GM15510 (cell line): ENCODE results near the gene SLC4A5.

Experiments
- POLR2A ChIP-seq: IDR thresholded peaks from 3 replicates; pipeline ENCODE4 v1.6.1; 2011; ENCODE audit warnings: borderline replicate concordance; ENCODE audit not compliant: insufficient read length; ENCODE audit errors: extremely low read depth

SLC4A5 gene

GRCh38 chr2:74221604-74222299 lies 121.5 kb downstream of the SLC4A5 start:
- no peak for TF ChIP-seq POLR2A

- no peak for TF ChIP-seq POLR2A
These were observed 122.1 kb downstream of the SLC4A5 start for GRCh38 chr2:74221091-74221490.

GRCh38 chr2:74219846-74220486 lies 123.2 kb downstream of the SLC4A5 start:
- TF ChIP-seq POLR2A: no peak

- TF ChIP-seq POLR2A: no peak
These were observed 126.6 kb downstream of the SLC4A5 start for GRCh38 chr2:74216642-74217041.

GRCh38 chr2:74212702-74213410 lies 130.4 kb downstream of the SLC4A5 start:
- TF ChIP-seq POLR2A: no peak

- no peak for TF ChIP-seq POLR2A
These were observed 137.0 kb downstream of the SLC4A5 start for GRCh38 chr2:74206180-74206688.

- no peak for TF ChIP-seq POLR2A
These were observed 137.6 kb downstream of the SLC4A5 start for GRCh38 chr2:74205596-74205995.

- no peak for TF ChIP-seq POLR2A
These were observed 138.1 kb downstream of the SLC4A5 start for GRCh38 chr2:74205113-74205512.

- no peak for TF ChIP-seq POLR2A
These were observed 138.8 kb downstream of the SLC4A5 start for GRCh38 chr2:74204436-74204835.

GRCh38 chr2:74201596-74201995 lies 141.6 kb downstream of the SLC4A5 start:
- TF ChIP-seq POLR2A: no peak

- TF ChIP-seq POLR2A: no peak
These were observed 142.0 kb downstream of the SLC4A5 start for GRCh38 chr2:74201196-74201595.

- TF ChIP-seq POLR2A: no peak
These were observed 143.3 kb downstream of the SLC4A5 start for GRCh38 chr2:74199871-74200305.

GRCh38 chr2:74199275-74199701 lies 143.9 kb downstream of the SLC4A5 start:
- no peak for TF ChIP-seq POLR2A

GRCh38 chr2:74198461-74199274 lies 144.5 kb downstream of the SLC4A5 start, which contains the start of gene MTHFD2:
Gene MTHFD2, plus strand, starts transcription at chr2:74198615. Its CDS starts 27 bp downstream, at chr2:74198642.
- peak; percentile 99 for TF ChIP-seq POLR2A
